IMR-90 (cell line): ENCODE measurements around the gene ENDOV. TPM values are rescaled to one million over a fixed set of nuclear protein-coding genes. Genes with fewer than 3 reads are reported as not detected.
A peak's percentile ranks its signal among the peaks of the same experiment; 100 is the strongest.

Source experiments
- ATAC-seq: fragments of 200-7000 bp; cut with Tn5 transposase; 2 replicates; pipeline ENCODE4 v1.9.1; 2020; ENCODE audit warnings: low read depth, mild to moderate bottlenecking, moderate library complexity
- BruUV-seq: library from RNA; stranded (reverse); fragments of 400-500 nt; replicated peaks from 2 replicates; lab custom pipeline; 2021; lab: Mats Ljungman, UMichigan
- CTCF ChIA-PET: fragments of 300-600 bp; formaldehyde crosslinking; extraction: SDS; loops from one replicate; lab custom pipeline; 2021; ENCODE audit warnings: antibody characterized with exemption; lab: Yijun Ruan, JAX
- POLR2A ChIA-PET: fragments of 300-600 bp; sonication (Branson Sonifier 250); formaldehyde crosslinking; loops from one replicate; lab custom pipeline; 2022; ENCODE audit warnings: antibody characterized with exemption; ENCODE audit not compliant: unreplicated experiment; lab: Charles Lee
- DNase-seq: peaks from one replicate; pipeline ENCODE4 v3.0.0; 2013
- H2AFZ ChIP-seq: replicated peaks from 2 replicates; pipeline ENCODE3; 2013; ENCODE audit warnings: low read length, mild to moderate bottlenecking; ENCODE audit not compliant: poor library complexity
- H2AK5ac ChIP-seq: 2 replicates; pipeline ENCODE4 v1.6.1; 2013; ENCODE audit warnings: low read depth, low read length, inconsistent platforms
- H2AK9ac ChIP-seq: replicated peaks from 2 replicates; pipeline ENCODE3; 2013; ENCODE audit warnings: mild to moderate bottlenecking, low read depth, low read length, moderate library complexity; ENCODE audit not compliant: poor library complexity
- H2BK120ac ChIP-seq: 2 replicates; pipeline ENCODE4 v1.6.1; 2013; ENCODE audit warnings: low read depth, low read length, inconsistent platforms
- H2BK15ac ChIP-seq: 3 replicates; pipeline ENCODE4 v1.6.1; 2013; ENCODE audit warnings: low read depth, low read length, inconsistent platforms
- H2BK20ac ChIP-seq: 2 replicates; pipeline ENCODE4 v1.6.1; 2013; ENCODE audit warnings: low read depth, mild to moderate bottlenecking, inconsistent platforms, low read length, moderate library complexity
- H2BK5ac ChIP-seq: 2 replicates; pipeline ENCODE4 v1.6.1; 2013; ENCODE audit warnings: mild to moderate bottlenecking, low read depth, low read length, inconsistent platforms; ENCODE audit not compliant: poor library complexity, severe bottlenecking
- H3K14ac ChIP-seq: replicated peaks from 2 replicates; pipeline ENCODE4 v1.6.1; 2013; ENCODE audit warnings: low read depth, low read length, inconsistent platforms
- H3K18ac ChIP-seq: 2 replicates; pipeline ENCODE4 v1.6.1; 2013; ENCODE audit warnings: low read depth, low read length, control low read depth
- H3K23ac ChIP-seq: 2 replicates; pipeline ENCODE4 v1.6.1; 2013; ENCODE audit warnings: low read depth, low read length, inconsistent platforms
- H3K27ac ChIP-seq: 2 replicates; pipeline ENCODE4 v1.5.1; 2013; ENCODE audit warnings: mild to moderate bottlenecking, control low read depth, low read length; ENCODE audit not compliant: insufficient read depth
- H3K27me3 ChIP-seq: 2 replicates; pipeline ENCODE4 v1.6.1; 2013; ENCODE audit warnings: low read length; ENCODE audit not compliant: control insufficient read depth, insufficient read depth
- H3K36me3 ChIP-seq: 2 replicates; pipeline ENCODE4 v1.6.1; 2013; ENCODE audit warnings: low read length, mixed read lengths; ENCODE audit not compliant: control insufficient read depth, insufficient read depth
- H3K4ac ChIP-seq: 2 replicates; pipeline ENCODE4 v1.6.1; 2013; ENCODE audit warnings: low read depth, low read length, inconsistent platforms
- H3K4me1 ChIP-seq: 2 replicates; pipeline ENCODE4 v1.6.1; 2013; ENCODE audit warnings: low read length, mixed read lengths; ENCODE audit not compliant: control insufficient read depth, insufficient read depth
- H3K4me2 ChIP-seq: 2 replicates; pipeline ENCODE4 v1.6.1; 2013; ENCODE audit warnings: low read depth, mild to moderate bottlenecking, control low read depth, low read length, moderate library complexity
- H3K4me3 ChIP-seq: 2 replicates; pipeline ENCODE4 v1.5.1; 2013; ENCODE audit warnings: low read depth, mild to moderate bottlenecking, control low read depth, low read length, moderate library complexity; ENCODE audit not compliant: insufficient read depth
- H3K56ac ChIP-seq: 2 replicates; pipeline ENCODE4 v1.6.1; 2013; ENCODE audit warnings: low read length, inconsistent platforms; ENCODE audit not compliant: insufficient read depth; ENCODE audit errors: extremely low read depth
- H3K79me1 ChIP-seq, 2 experiments: 2 replicates each; pipeline ENCODE4 v1.6.1; 2013; ENCODE audit warnings: low read length in 2 of 2, inconsistent platforms in 1 of 2, low read depth in 1 of 2
- H3K9ac ChIP-seq: 2 replicates; pipeline ENCODE4 v1.6.1; 2013; ENCODE audit warnings: low read depth, low read length, control low read depth
- H3K9me1 ChIP-seq: 2 replicates; pipeline ENCODE4 v1.6.1; 2013; ENCODE audit warnings: low read length, inconsistent platforms; ENCODE audit not compliant: insufficient read depth
- H3K9me3 ChIP-seq: 2 replicates; pipeline ENCODE4 v1.6.1; 2013; ENCODE audit warnings: low read length; ENCODE audit not compliant: control insufficient read depth, insufficient read depth
- H4K20me1 ChIP-seq: 2 replicates; pipeline ENCODE4 v1.6.1; 2013; ENCODE audit warnings: low read length, inconsistent platforms; ENCODE audit not compliant: insufficient read depth
- H4K5ac ChIP-seq: 2 replicates; pipeline ENCODE4 v1.6.1; 2013; ENCODE audit warnings: mild to moderate bottlenecking, low read depth, low read length, control low read depth
- H4K8ac ChIP-seq, 2 experiments: 2 replicates each; pipeline ENCODE4 v1.6.1; 2013; ENCODE audit warnings: low read depth in 2 of 2, low read length in 2 of 2, control low read depth in 1 of 2, inconsistent platforms in 1 of 2
- H4K91ac ChIP-seq: 2 replicates; pipeline ENCODE4 v1.6.1; 2013; ENCODE audit warnings: low read depth, low read length, inconsistent platforms; ENCODE audit not compliant: insufficient read depth
- CEBPB ChIP-seq: IDR thresholded peaks from 2 replicates; pipeline ENCODE4 v1.6.1; 2012; ENCODE audit warnings: low read depth, low read length, improper control_type of control experiment
- CHD1 ChIP-seq: IDR thresholded peaks from 2 replicates; pipeline ENCODE4 v1.6.1; 2012; ENCODE audit warnings: low read depth, low read length, improper control_type of control experiment
- FOS ChIP-seq: fragments of 150-350 bp; IDR thresholded peaks from 2 replicates; pipeline ENCODE4 v1.6.1; 2016; ENCODE audit warnings: low read depth, low read length
- MAZ ChIP-seq: IDR thresholded peaks from 2 replicates; pipeline ENCODE4 v1.6.1; 2012; ENCODE audit warnings: low read depth, mild to moderate bottlenecking, low read length, improper control_type of control experiment, moderate library complexity, borderline replicate concordance
- MXI1 ChIP-seq: IDR thresholded peaks from 2 replicates; pipeline ENCODE4 v1.6.1; 2012; ENCODE audit warnings: low read depth, mild to moderate bottlenecking, low read length, moderate library complexity, borderline replicate concordance
- NFE2L2 ChIP-seq: fragments of 150-350 bp; IDR thresholded peaks from 2 replicates; pipeline ENCODE4 v1.6.1; 2016; ENCODE audit warnings: low read depth, mild to moderate bottlenecking, low read length
- POLR2A ChIP-seq: IDR thresholded peaks from 2 replicates; pipeline ENCODE4 v1.6.1; 2012; ENCODE audit warnings: mild to moderate bottlenecking, low read depth, low read length
- RAD21 ChIP-seq: IDR thresholded peaks from 2 replicates; pipeline ENCODE4 v1.6.1; 2012; ENCODE audit warnings: low read length, improper control_type of control experiment
- RCOR1 ChIP-seq: IDR thresholded peaks from 2 replicates; pipeline ENCODE4 v1.6.1; 2012; ENCODE audit warnings: mild to moderate bottlenecking, low read length, improper control_type of control experiment; ENCODE audit not compliant: insufficient replicate concordance
- WGBS, 2 experiments: methylation state at CpG; one replicate each; pipeline versions ENCODE4 v1.1.5 to v1.1.7; 2013; ENCODE audit warnings: missing lambda C conversion rate in 2 of 2; ENCODE audit not compliant: insufficient read length in 1 of 2; ENCODE audit errors: extremely low coverage in 2 of 2; 5-methylcytosine and 5-hydroxymethylcytosine counted together
- dilution Hi-C: fragments of 300-500 bp; cut with HindIII; formaldehyde crosslinking; loops from one replicate; pipeline ENCODE4 v1.14.3; 2018; ENCODE audit warnings: low sequenced_read_pairs; ENCODE audit not compliant: unreplicated experiment
- in situ Hi-C: fragments of 300-500 bp; cut with MboI; formaldehyde crosslinking; loops from 3 replicates; pipeline ENCODE4 v1.14.3; 2019; ENCODE audit warnings: low sequenced_read_pairs, inconsistent platforms, mixed read lengths
- intact Hi-C: fragments of 100-400 bp; cut with micrococcal nuclease; formaldehyde crosslinking; loops from 2 replicates; pipeline ENCODE4 v1.10.0; 2022
- polyA plus RNA-seq, 3 experiments: library from polyadenylated mRNA; depleted of rRNA; stranded (reverse); fragments of >200 nt; gene quantifications; 2 replicates each; pipeline ENCODE4 v1.2.3, GENCODE V29; 2012; ENCODE audit warnings: low replicate concordance in 1 of 3
- total RNA-seq: library from RNA; depleted of rRNA; stranded (reverse); fragments of >200 nt; gene quantifications from 2 replicates; pipeline ENCODE4 v1.2.3, GENCODE V29; 2012
- TF ChIP-seq, protein P1 (sequence below): conservative IDR thresholded peaks from 2 replicates; pipeline ENCODE4 v1.5.1; 2012; ENCODE audit warnings: mild to moderate bottlenecking, low read depth, low read length, improper control_type of control experiment

ENDOV gene
- total and polyA plus RNA-seq, 2 of the 4 experiments (the other 2 are of a cell fraction), result 15.1 to 30.3 TPM

DNA sequence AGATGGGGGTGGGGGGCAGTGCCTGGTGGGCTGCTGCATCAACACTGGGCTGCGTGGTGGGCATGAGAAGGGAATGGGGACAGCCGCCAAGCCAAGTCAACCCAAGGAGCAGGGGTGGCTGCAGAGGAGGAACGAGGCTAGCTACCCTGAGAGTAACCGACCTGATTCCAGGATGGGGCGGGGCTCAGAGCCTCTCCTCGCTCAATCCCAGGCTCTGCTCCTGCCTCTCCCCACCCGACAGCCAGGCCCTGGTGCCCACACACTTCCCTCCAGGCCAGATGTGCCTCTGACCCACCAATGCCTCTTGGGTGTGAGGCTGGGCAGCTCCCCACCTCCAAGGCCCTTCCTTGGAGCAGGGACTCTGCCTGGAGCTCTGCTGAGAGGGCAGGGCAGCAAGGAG, 58.7 kb downstream of the ENDOV start:
- dilution Hi-C loops, result no loop called here
- no peak overlapping the region for H3K4me3 ChIP-seq
- 67% methylated on average over 6 of the region's 7 CpGs; no CpG with 5 or more reads in 1 of the 2 experiments for WGBS, 2 experiments
- ChIA-PET POLR2A (no interaction called here), CTCF (interaction anchor here (0.9 to 1.0 kb wide), 2 partner anchors 360 to 452 kb away, joined by 3 to 4 read pairs; no protein-coding TSS in a partner anchor)
- H3K4me1 ChIP-seq, result peaks cover 4% of the 10 kb centered on the region; the same call in 1 of the 2 replicates
- H4K8ac ChIP-seq, result no peak overlapping the region
- no peak overlapping the region for H2AK5ac ChIP-seq
- ATAC-seq, result no peak
- H3K27ac ChIP-seq, result no peak overlapping the region
- no peak overlapping the region for H2BK20ac ChIP-seq
- no peak overlapping the region for H3K4ac ChIP-seq
- no peak overlapping the region for H2BK120ac ChIP-seq
- TF ChIP-seq CEBPB (no peak), MAZ (no peak), CHD1 (no peak), FOS (no peak), RAD21 (no peak), RCOR1 (no peak), MXI1 (no peak), POLR2A (no peak), NFE2L2 (no peak)
- TF ChIP-seq, protein P1, sequence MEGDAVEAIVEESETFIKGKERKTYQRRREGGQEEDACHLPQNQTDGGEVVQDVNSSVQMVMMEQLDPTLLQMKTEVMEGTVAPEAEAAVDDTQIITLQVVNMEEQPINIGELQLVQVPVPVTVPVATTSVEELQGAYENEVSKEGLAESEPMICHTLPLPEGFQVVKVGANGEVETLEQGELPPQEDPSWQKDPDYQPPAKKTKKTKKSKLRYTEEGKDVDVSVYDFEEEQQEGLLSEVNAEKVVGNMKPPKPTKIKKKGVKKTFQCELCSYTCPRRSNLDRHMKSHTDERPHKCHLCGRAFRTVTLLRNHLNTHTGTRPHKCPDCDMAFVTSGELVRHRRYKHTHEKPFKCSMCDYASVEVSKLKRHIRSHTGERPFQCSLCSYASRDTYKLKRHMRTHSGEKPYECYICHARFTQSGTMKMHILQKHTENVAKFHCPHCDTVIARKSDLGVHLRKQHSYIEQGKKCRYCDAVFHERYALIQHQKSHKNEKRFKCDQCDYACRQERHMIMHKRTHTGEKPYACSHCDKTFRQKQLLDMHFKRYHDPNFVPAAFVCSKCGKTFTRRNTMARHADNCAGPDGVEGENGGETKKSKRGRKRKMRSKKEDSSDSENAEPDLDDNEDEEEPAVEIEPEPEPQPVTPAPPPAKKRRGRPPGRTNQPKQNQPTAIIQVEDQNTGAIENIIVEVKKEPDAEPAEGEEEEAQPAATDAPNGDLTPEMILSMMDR, result no peak
- H2AFZ ChIP-seq, result peak overlapping the region; percentile 36
- H3K9ac ChIP-seq, result no peak overlapping the region
- no TSS peak for BruUV-seq
- 0 out of 2 replicates have a peak, but pooled peaks cover 4% of the 10 kb centered on the region for H3K36me3 ChIP-seq
- no peak for DNase-seq
- H2AK9ac ChIP-seq, result peak overlapping the region; percentile 83
- peaks cover 0 to 15% of the 10 kb centered on the region in 2 experiments; a peak in 1 of 4 replicates for H3K79me1 ChIP-seq
- no peak overlapping the region for H2BK5ac ChIP-seq
- H3K18ac ChIP-seq, result no peak overlapping the region
- in situ Hi-C loops, result no loop called here
- no peak overlapping the region for H3K23ac ChIP-seq
- H3K56ac ChIP-seq, result no peak overlapping the region
- peaks cover 32% of the 10 kb centered on the region for H3K27me3 ChIP-seq
- no peaks in the 10 kb centered on the region for H3K9me3 ChIP-seq
- intact Hi-C loops, result loop anchor here (5.0 to 10.0 kb wide), 2 partner anchors 46 to 381 kb away; no protein-coding TSS in a partner anchor
- H3K14ac ChIP-seq, result no peak overlapping the region
- no peak overlapping the region for H3K4me2 ChIP-seq
- H2BK15ac ChIP-seq, result no peak overlapping the region
- no peak overlapping the region for H4K91ac ChIP-seq
- H3K9me1 ChIP-seq, result peaks cover 2% of the 10 kb centered on the region; the same call in 1 of the 2 replicates
- H4K20me1 ChIP-seq, result peaks cover 44% of the 10 kb centered on the region
- H4K5ac ChIP-seq, result no peak overlapping the region
